AG09319 (cell line): ENCODE data around the gene CC2D1A.

Source experiments
- DNase-seq: peaks from one replicate; pipeline ENCODE4 v3.0.0-alpha.2; 2010; ENCODE audit warnings: low read depth; ENCODE audit errors: extremely low read depth
- TF ChIP-seq, protein P1 (sequence below): IDR thresholded peaks from 2 replicates; pipeline ENCODE4 v1.5.1; 2011; ENCODE audit warnings: low read depth, mild to moderate bottlenecking, inconsistent platforms, low read length, moderate library complexity

The CC2D1A gene

DNA sequence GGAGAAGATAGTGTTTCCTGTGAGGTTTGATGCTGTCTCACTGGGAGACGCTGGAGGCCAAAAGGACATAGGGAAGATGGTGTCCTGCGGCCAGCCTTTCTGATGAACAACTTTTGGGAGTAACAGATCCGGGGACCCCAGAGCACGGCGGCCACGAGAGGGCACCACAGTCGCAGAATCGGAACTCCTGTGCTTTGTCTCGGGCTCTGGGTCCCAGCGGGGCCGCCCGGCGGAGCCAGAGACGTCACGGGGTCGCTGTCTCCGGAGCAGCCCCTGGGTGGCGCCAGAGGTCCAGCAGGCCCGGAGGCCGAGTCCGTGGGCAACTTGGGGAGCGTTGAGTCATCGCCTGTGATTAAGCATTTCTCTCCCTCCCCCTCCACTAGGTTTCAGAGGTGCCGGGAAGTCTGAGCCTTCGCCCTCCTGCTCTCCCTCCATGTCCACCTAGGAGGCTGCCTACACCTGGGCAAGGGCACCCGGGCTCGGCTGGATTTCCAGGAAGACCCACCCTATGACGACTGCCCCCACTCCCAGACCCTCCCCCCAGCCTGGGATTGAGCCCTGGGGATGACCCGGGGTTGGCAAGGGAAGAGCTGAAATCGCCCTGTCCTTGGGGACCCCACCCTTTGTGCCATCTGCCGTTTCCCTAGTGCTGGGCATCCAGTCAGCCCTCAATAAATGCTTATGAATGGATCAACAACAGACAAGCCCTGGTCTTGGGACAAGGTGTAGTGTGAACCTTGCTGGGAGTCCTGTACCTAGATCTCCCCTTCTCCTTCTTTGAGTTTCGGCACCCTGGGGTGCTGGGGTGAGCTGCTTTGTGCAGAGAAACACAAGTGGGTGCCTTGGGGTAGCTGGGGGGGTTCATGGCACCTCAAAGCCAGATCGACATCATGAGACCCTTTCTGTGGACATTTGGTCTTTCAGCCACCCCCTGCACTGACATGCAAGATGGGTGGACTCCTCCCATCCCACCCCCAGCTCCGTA is 25.6 kb upstream of the CC2D1A start:
- TF ChIP-seq, protein P1, sequence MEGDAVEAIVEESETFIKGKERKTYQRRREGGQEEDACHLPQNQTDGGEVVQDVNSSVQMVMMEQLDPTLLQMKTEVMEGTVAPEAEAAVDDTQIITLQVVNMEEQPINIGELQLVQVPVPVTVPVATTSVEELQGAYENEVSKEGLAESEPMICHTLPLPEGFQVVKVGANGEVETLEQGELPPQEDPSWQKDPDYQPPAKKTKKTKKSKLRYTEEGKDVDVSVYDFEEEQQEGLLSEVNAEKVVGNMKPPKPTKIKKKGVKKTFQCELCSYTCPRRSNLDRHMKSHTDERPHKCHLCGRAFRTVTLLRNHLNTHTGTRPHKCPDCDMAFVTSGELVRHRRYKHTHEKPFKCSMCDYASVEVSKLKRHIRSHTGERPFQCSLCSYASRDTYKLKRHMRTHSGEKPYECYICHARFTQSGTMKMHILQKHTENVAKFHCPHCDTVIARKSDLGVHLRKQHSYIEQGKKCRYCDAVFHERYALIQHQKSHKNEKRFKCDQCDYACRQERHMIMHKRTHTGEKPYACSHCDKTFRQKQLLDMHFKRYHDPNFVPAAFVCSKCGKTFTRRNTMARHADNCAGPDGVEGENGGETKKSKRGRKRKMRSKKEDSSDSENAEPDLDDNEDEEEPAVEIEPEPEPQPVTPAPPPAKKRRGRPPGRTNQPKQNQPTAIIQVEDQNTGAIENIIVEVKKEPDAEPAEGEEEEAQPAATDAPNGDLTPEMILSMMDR = peak; percentile 99

DNA sequence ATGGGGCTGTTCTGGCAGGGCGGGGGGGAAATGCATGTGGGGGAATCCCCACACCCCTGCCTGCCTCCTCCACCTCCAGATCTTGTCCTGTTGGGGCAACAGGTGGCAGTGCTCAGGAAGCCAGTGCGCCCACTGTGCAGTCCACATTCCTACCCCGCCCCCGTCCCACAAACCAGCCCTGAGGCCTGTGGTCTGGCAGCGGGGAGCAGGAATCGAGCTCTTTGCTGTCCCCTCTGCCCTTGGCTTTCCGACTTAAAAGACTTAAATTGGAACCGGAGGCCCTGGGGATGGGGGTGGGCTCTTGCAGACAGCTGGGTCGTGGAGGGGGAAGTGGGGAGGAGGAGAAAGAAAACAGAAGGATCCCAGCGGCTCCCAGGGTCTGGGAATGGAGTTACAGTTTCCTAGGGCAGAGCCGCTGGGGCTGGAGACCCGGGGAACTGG is 24.7 kb upstream of the CC2D1A start:
- no peak for DNase-seq
- TF ChIP-seq, protein P1 = no peak

More for the DNA sequence above, 25.6 kb upstream of the CC2D1A start:
- peak; percentile 89 for DNase-seq

DNA sequence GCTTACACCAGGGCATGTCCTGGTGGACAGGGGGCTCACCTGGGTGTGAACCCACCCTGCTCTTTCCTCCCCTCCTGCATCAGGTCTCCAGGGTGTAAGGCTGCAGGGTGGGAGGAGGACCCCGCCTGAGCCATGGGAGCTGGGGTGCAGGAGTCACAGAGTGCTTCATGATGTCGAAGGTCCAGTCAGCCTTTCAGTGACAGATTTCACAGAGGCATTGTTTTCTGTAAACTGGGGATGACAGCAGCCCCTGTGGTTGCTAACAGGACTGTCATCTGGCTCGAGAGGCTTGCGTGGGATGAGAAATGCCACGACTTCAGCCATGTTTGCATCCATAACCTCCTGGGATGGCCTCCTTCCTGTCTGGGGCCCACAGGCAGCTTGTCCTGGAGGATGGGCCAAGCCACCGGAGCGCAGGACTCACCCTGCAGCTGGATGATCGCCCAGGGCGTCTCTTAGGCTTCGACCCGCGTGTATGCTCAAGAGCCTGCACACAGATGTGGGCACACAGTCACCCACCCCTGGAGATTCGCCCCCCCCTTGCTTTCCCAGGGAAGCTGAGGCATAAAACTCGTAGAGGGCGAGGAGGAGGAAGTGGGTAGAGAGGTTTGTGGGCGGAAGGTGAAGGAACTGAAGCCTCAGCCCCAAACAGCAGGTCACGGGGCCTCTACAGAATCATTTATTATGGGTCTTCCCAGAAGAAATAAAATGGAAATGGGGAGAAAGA is 24.1 kb upstream of the CC2D1A start:
- no peak for DNase-seq
- TF ChIP-seq, protein P1 = no peak

DNA sequence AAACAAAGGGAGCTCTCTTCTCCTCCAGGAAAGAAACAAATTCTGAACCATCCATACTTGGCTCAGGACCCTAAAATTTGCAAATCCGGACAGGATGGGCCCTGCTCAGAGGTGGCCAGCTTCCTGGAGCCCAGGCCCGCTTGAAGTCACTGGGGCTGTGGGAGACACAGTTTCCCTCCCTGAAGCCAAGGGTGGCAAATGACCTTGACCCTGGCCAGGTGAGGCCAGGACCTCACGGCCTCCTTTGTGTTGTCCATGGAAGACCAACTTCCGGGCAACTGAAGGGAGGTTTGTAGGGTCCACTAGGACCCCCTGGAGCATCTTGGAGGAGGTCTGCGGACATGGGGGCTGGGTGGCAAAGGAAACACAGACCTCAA is 23.6 kb upstream of the CC2D1A start:
- TF ChIP-seq, protein P1 = no peak
- no peak for DNase-seq

DNA sequence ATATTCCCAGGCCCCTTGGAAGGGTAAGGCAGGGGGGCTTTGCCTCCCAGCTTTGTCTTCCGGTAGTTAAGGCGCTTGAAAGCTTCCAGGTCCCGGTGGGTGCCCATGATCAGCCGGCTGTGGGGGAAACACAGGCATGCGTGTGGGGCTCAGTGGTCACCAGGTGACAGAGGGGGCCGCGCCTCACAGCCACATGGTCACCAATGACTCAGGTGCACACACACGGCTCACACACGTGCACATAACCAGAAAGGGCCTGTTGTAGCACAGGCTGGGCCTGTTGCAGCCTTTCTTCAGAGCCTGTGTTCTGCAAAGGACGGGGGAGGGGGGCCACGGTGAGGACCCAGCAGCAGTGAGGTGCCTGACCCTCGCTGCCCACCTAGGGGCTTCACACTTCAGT is 23.2 kb upstream of the CC2D1A start:
- TF ChIP-seq, protein P1 = no peak

DNA sequence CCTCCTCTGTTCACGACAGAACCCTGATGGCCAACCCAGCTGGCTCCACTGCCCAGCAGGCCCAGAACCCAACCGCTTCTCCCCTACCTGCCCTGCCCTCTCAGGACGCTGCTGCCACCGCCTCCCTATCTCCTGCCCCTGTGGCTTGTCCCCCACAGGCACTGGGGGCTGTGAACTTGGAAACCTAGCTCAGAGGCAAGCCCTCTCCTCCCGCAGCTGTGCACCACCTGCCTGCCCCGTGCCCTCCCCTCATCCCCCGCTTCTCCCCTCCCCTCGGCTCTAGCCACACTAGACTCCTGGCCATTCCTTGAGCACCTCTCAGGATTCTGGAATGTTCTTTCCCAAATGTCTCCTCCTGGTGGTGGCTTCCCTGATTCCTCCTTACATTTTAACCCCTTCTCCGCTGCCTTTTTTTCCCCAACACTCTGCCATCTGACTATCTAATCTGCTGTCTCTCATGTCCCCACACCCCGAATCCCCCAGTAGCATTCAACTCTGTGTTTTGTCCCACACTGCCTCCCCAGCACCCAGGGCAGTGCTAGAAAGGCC is 22.4 kb upstream of the CC2D1A start:
- TF ChIP-seq, protein P1 = peak; percentile 6; the same call in 1 of the 2 replicates

More for the DNA sequence above, 23.2 kb upstream of the CC2D1A start:
- no peak for DNase-seq

More for the DNA sequence above, 22.4 kb upstream of the CC2D1A start:
- DNase-seq = no peak
